Measurements from ENCODE around the gene TPSB2.

TPSB2 gene

GRCh38 chr16:1209081-1209480 is 20.9 kb downstream of the TPSB2 start (continued):
- no peak for TF ChIP-seq PBX3 (CRISPR knock-in tag; IDR thresholded peaks at IDR 0.05)
- no peak for TF ChIP-seq ZNF624 (tag by site-specific recombination; IDR thresholded peaks at IDR 0.05)
- no peak for TF ChIP-seq SALL2 (tag by site-specific recombination; IDR thresholded peaks at IDR 0.05; ENCODE audit: borderline replicate concordance)

- POLR2A ChIA-PET, result no interaction called here
- H3K36me3 ChIP-seq (ENCODE audit: control insufficient read depth in 2 of 2, insufficient read depth in 1 of 2, low read length in 2 of 2), result peaks cover 0 to 15% of the 10 kb centered on the region in 2 experiments; a peak in 1 of 3 replicates
- CTCF ChIA-PET, result no interaction called here
Observed at GRCh38 chr16:1208239-1208830, 21.6 kb downstream of the TPSB2 start.

GRCh38 chr16:1206786-1207185 is 23.2 kb downstream of the TPSB2 start:
- TF ChIP-seq ZNF660 (tag by site-specific recombination; IDR thresholded peaks at IDR 0.05) (no peak), KLF1 (tag by site-specific recombination; IDR thresholded peaks at IDR 0.05) (peak; percentile 77)
- no peak overlapping the region for H3K27ac ChIP-seq (ENCODE audit: extremely low read depth, low read depth, low read length)

More at GRCh38 chr16:1208239-1208830, 21.6 kb downstream of the TPSB2 start:
- Histone ChIP-seq H3K27ac (ENCODE audit: extremely low read depth, low read depth, low read length) (no peak overlapping the region), H3K4me1 (ENCODE audit: control insufficient read depth, insufficient read depth, low read length) (no peaks in the 10 kb centered on the region), H3K4me3 (ENCODE audit: low read depth, low read length) (no peak overlapping the region), H3K9me3 (ENCODE audit: control insufficient read depth, insufficient read depth, low read depth, low read length) (no peaks in the 10 kb centered on the region)
- TF ChIP-seq ZNF585B (tag by site-specific recombination; IDR thresholded peaks at IDR 0.05) (no peak), ZFHX2 (tag by site-specific recombination; conservative IDR thresholded peaks at IDR 0.05) (no peak), KLF9 (tag by site-specific recombination; IDR thresholded peaks at IDR 0.05; ENCODE audit: low read depth) (no peak), ZNF132 (tag by site-specific recombination; IDR thresholded peaks at IDR 0.05; ENCODE audit: borderline replicate concordance) (no peak), REST (tag by site-specific recombination; IDR thresholded peaks at IDR 0.05) (no peak), ZNF600 (tag by site-specific recombination; IDR thresholded peaks at IDR 0.05) (peak; percentile 63; the same call in 1 of the 2 replicates), ZNF211 (tag by site-specific recombination; IDR thresholded peaks at IDR 0.05; ENCODE audit: low read depth) (no peak)

GRCh38 chr16:1206326-1206725 is 23.7 kb downstream of the TPSB2 start:
- peaks cover 0 to 12% of the 10 kb centered on the region in 2 experiments; a peak in 1 of 3 replicates for H3K36me3 ChIP-seq (ENCODE audit: control insufficient read depth in 2 of 2, insufficient read depth in 1 of 2, low read length in 2 of 2)
- H3K4me3 ChIP-seq (ENCODE audit: low read depth, low read length), result no peak overlapping the region
- no peak for TF ChIP-seq ZNF837 (tag by site-specific recombination; IDR thresholded peaks at IDR 0.05)
- no peak for TF ChIP-seq ZNF248 (tag by site-specific recombination; IDR thresholded peaks at IDR 0.05)
- peak; percentile 50 for TF ChIP-seq ZIC2 (tag by site-specific recombination; IDR thresholded peaks at IDR 0.05)
- H3K9me3 ChIP-seq (ENCODE audit: control insufficient read depth, insufficient read depth, low read depth, low read length), result no peaks in the 10 kb centered on the region
- ChIA-PET CTCF (interaction anchor here (0.6 to 1.1 kb wide), 2 partner anchors 10 to 513 kb away, joined by 3 to 4 read pairs; no protein-coding TSS in a partner anchor), POLR2A (no interaction called here)
- H3K4me1 ChIP-seq (ENCODE audit: control insufficient read depth, insufficient read depth, low read length), result no peaks in the 10 kb centered on the region
- H3K27ac ChIP-seq (ENCODE audit: extremely low read depth, low read depth, low read length), result no peak overlapping the region

More at GRCh38 chr16:1206786-1207185, 23.2 kb downstream of the TPSB2 start:
- Histone ChIP-seq H3K9me3 (ENCODE audit: control insufficient read depth, insufficient read depth, low read depth, low read length) (no peaks in the 10 kb centered on the region), H3K4me3 (ENCODE audit: low read depth, low read length) (no peak overlapping the region), H3K36me3 (ENCODE audit: control insufficient read depth in 2 of 2, insufficient read depth in 1 of 2, low read length in 2 of 2) (peaks cover 0 to 13% of the 10 kb centered on the region in 2 experiments; a peak in 1 of 3 replicates), H3K4me1 (ENCODE audit: control insufficient read depth, insufficient read depth, low read length) (no peaks in the 10 kb centered on the region)
- ChIA-PET CTCF (no interaction called here), POLR2A (no interaction called here)
